Gastroesophageal sphincter (tissue), 3 donors: ENCODE results near the gene KCNIP3.

Experiments
- POLR2AphosphoS5 ChIP-seq: sonication (generic); formaldehyde crosslinking; IDR thresholded peaks from one replicate; pipeline ENCODE4 v1.6.1; 2017; ENCODE audit warnings: antibody characterized with exemption
- TF ChIP-seq, protein P1 (sequence below), 4 experiments: fragments of 200-600 bp in 2 of 4; fragments of 450-650 bp in 2 of 4; sonication (generic) in 1 of 4; IDR thresholded peaks; one replicate each; pipeline ENCODE4 v1.5.1; 2017 to 2019; ENCODE audit warnings: antibody characterized with exemption in 4 of 4, mild to moderate bottlenecking in 2 of 4, moderate library complexity in 2 of 4

DNA sequence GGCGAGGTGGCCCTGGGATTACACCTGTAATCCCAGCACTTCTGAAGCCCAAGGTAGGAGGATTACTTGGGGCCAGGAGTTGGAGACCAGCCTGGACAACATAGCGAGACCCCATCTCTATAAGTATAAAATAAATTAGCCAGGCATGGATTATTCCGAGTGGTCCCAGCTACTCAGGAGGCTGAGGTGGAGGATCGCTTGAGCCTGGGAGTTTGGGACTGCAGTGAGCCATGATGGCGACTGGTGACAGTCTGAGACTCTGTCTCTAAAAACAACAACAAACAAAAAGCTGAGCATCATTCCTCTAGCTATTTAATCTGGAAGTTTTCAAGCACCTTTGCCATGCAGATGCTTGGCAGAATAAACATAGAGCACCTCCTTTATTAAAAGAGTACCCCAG lies 83.6 kb downstream of the KCNIP3 start:
- no peak for TF ChIP-seq POLR2AphosphoS5
- TF ChIP-seq, protein P1, sequence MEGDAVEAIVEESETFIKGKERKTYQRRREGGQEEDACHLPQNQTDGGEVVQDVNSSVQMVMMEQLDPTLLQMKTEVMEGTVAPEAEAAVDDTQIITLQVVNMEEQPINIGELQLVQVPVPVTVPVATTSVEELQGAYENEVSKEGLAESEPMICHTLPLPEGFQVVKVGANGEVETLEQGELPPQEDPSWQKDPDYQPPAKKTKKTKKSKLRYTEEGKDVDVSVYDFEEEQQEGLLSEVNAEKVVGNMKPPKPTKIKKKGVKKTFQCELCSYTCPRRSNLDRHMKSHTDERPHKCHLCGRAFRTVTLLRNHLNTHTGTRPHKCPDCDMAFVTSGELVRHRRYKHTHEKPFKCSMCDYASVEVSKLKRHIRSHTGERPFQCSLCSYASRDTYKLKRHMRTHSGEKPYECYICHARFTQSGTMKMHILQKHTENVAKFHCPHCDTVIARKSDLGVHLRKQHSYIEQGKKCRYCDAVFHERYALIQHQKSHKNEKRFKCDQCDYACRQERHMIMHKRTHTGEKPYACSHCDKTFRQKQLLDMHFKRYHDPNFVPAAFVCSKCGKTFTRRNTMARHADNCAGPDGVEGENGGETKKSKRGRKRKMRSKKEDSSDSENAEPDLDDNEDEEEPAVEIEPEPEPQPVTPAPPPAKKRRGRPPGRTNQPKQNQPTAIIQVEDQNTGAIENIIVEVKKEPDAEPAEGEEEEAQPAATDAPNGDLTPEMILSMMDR (IDR thresholded peaks at IDR 0.05) = no peak
